GM23338 (cell line): ENCODE measurements around the gene ABCC3.

Source experiments
- EZH2phosphoT487 ChIP-seq: fragments of 200-600 bp; sonication (generic); IDR thresholded peaks from one replicate; pipeline ENCODE4 v1.8.1; 2018; ENCODE audit warnings: antibody characterized with exemption; ENCODE audit not compliant: unreplicated experiment
- NANOG ChIP-seq: IDR thresholded peaks from 2 replicates; pipeline ENCODE4 v1.6.1; 2016; ENCODE audit warnings: antibody characterized with exemption, borderline replicate concordance
- TF ChIP-seq, protein P1 (sequence below), 2 experiments: fragments of 200-600 bp in 1 of 2; sonication (generic) in 1 of 2; conservative IDR thresholded peaks; 2 replicates each; pipeline versions ENCODE4 v1.5.1 to v1.6.1; 2016 to 2017; ENCODE audit warnings: antibody characterized with exemption in 2 of 2, low read depth in 2 of 2, mild to moderate bottlenecking in 2 of 2, moderate library complexity in 1 of 2
- TF ChIP-seq, protein P2 (sequence below): IDR thresholded peaks from one replicate; pipeline ENCODE4 v1.6.1; 2018; ENCODE audit warnings: antibody characterized with exemption; ENCODE audit not compliant: unreplicated experiment

DNA sequence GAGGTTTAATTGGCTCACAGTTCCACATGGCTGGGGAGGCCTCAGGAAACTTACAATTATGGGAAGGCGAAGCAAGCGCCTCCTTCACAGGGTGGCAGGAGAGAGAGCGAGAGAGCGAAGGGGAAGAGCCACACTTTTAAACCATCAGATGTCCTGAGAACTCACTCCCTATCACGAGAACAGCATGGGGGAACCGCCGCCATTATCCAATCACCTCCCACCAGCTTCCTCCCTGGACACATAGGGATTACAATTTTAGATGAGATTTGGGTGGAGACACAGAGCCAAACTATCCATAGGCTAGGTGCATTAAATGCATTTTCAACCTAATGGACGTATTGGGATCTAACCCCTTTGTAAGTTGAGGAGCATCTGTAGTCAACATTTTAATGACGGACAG, 78.0 kb downstream of the ABCC3 start:
- TF ChIP-seq, protein P1, sequence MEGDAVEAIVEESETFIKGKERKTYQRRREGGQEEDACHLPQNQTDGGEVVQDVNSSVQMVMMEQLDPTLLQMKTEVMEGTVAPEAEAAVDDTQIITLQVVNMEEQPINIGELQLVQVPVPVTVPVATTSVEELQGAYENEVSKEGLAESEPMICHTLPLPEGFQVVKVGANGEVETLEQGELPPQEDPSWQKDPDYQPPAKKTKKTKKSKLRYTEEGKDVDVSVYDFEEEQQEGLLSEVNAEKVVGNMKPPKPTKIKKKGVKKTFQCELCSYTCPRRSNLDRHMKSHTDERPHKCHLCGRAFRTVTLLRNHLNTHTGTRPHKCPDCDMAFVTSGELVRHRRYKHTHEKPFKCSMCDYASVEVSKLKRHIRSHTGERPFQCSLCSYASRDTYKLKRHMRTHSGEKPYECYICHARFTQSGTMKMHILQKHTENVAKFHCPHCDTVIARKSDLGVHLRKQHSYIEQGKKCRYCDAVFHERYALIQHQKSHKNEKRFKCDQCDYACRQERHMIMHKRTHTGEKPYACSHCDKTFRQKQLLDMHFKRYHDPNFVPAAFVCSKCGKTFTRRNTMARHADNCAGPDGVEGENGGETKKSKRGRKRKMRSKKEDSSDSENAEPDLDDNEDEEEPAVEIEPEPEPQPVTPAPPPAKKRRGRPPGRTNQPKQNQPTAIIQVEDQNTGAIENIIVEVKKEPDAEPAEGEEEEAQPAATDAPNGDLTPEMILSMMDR (conservative IDR thresholded peaks at IDR 0.05; ENCODE audit: low read depth in 2 of 2), result no peak
- TF ChIP-seq, protein P2, sequence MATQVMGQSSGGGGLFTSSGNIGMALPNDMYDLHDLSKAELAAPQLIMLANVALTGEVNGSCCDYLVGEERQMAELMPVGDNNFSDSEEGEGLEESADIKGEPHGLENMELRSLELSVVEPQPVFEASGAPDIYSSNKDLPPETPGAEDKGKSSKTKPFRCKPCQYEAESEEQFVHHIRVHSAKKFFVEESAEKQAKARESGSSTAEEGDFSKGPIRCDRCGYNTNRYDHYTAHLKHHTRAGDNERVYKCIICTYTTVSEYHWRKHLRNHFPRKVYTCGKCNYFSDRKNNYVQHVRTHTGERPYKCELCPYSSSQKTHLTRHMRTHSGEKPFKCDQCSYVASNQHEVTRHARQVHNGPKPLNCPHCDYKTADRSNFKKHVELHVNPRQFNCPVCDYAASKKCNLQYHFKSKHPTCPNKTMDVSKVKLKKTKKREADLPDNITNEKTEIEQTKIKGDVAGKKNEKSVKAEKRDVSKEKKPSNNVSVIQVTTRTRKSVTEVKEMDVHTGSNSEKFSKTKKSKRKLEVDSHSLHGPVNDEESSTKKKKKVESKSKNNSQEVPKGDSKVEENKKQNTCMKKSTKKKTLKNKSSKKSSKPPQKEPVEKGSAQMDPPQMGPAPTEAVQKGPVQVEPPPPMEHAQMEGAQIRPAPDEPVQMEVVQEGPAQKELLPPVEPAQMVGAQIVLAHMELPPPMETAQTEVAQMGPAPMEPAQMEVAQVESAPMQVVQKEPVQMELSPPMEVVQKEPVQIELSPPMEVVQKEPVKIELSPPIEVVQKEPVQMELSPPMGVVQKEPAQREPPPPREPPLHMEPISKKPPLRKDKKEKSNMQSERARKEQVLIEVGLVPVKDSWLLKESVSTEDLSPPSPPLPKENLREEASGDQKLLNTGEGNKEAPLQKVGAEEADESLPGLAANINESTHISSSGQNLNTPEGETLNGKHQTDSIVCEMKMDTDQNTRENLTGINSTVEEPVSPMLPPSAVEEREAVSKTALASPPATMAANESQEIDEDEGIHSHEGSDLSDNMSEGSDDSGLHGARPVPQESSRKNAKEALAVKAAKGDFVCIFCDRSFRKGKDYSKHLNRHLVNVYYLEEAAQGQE, result no peak
- TF ChIP-seq EZH2phosphoT487, result no peak
- TF ChIP-seq NANOG, result no peak
